ENCODE data around the gene ADAMTS4. TPM values are rescaled to one million over a fixed set of nuclear protein-coding genes. Genes with fewer than 3 reads are reported as not detected.

Gene ADAMTS4
- total RNA-seq, 1 donor from 2014 or later = 1.2 TPM

- TF ChIP-seq CTCF (IDR thresholded peaks at IDR 0.05) = no peak
- Mint-ChIP-seq H3K4me1 (ENCODE audit: unreplicated experiment) (peaks cover 44% of the 10 kb centered on the region), H3K27me3 (ENCODE audit: unreplicated experiment) (no peaks in the 10 kb centered on the region), H3K9me3 (ENCODE audit: unreplicated experiment) (no peaks in the 10 kb centered on the region), H3K4me3 (ENCODE audit: unreplicated experiment) (no peak overlapping the region), H3K36me3 (ENCODE audit: unreplicated experiment) (peaks cover 2% of the 10 kb centered on the region), H3K27ac (ENCODE audit: unreplicated experiment) (no peak overlapping the region)
- no peak for DNase-seq (ENCODE audit: extremely low spot score, unreplicated experiment)
These were observed 3.7 kb downstream of the ADAMTS4 start for GRCh38 chr1:161195171-161195570.

- Mint-ChIP-seq H3K4me3 (ENCODE audit: unreplicated experiment) (no peak overlapping the region), H3K4me1 (ENCODE audit: unreplicated experiment) (peaks cover 30% of the 10 kb centered on the region), H3K9me3 (ENCODE audit: unreplicated experiment) (no peaks in the 10 kb centered on the region), H3K36me3 (ENCODE audit: unreplicated experiment) (peaks cover 2% of the 10 kb centered on the region), H3K27me3 (ENCODE audit: unreplicated experiment) (no peaks in the 10 kb centered on the region), H3K27ac (ENCODE audit: unreplicated experiment) (no peak overlapping the region)
- TF ChIP-seq CTCF (IDR thresholded peaks at IDR 0.05) = no peak
- DNase-seq (ENCODE audit: extremely low spot score, unreplicated experiment) = no peak
These were observed 5.2 kb downstream of the ADAMTS4 start for GRCh38 chr1:161193561-161194235.

GRCh38 chr1:161192476-161193465, 6.1 kb downstream of the ADAMTS4 start:
- peak; percentile 88 for TF ChIP-seq CTCF (IDR thresholded peaks at IDR 0.05)
- Mint-ChIP-seq H3K4me1 (ENCODE audit: unreplicated experiment) (peaks cover 21% of the 10 kb centered on the region), H3K4me3 (ENCODE audit: unreplicated experiment) (no peak overlapping the region), H3K9me3 (ENCODE audit: unreplicated experiment) (no peaks in the 10 kb centered on the region), H3K27ac (ENCODE audit: unreplicated experiment) (no peak overlapping the region), H3K36me3 (ENCODE audit: unreplicated experiment) (peaks cover 2% of the 10 kb centered on the region), H3K27me3 (ENCODE audit: unreplicated experiment) (no peaks in the 10 kb centered on the region)
- no peak for DNase-seq (ENCODE audit: extremely low spot score, unreplicated experiment)

- peaks cover 2% of the 10 kb centered on the region for H3K36me3 Mint-ChIP-seq (ENCODE audit: unreplicated experiment)
- no peak for TF ChIP-seq CTCF (IDR thresholded peaks at IDR 0.05)
- DNase-seq (ENCODE audit: extremely low spot score, unreplicated experiment) = no peak
- H3K27me3 Mint-ChIP-seq (ENCODE audit: unreplicated experiment) = no peaks in the 10 kb centered on the region
- peaks cover 13% of the 10 kb centered on the region for H3K4me1 Mint-ChIP-seq (ENCODE audit: unreplicated experiment)
- no peak overlapping the region for H3K27ac Mint-ChIP-seq (ENCODE audit: unreplicated experiment)
- H3K4me3 Mint-ChIP-seq (ENCODE audit: unreplicated experiment) = no peak overlapping the region
- no peaks in the 10 kb centered on the region for H3K9me3 Mint-ChIP-seq (ENCODE audit: unreplicated experiment)
These were observed 6.9 kb downstream of the ADAMTS4 start for GRCh38 chr1:161191971-161192370.

- Mint-ChIP-seq H3K4me3 (ENCODE audit: unreplicated experiment) (no peak overlapping the region), H3K27me3 (ENCODE audit: unreplicated experiment) (no peaks in the 10 kb centered on the region), H3K4me1 (ENCODE audit: unreplicated experiment) (peaks cover 4% of the 10 kb centered on the region), H3K27ac (ENCODE audit: unreplicated experiment) (no peak overlapping the region), H3K36me3 (ENCODE audit: unreplicated experiment) (peaks cover 2% of the 10 kb centered on the region), H3K9me3 (ENCODE audit: unreplicated experiment) (no peaks in the 10 kb centered on the region)
- DNase-seq (ENCODE audit: extremely low spot score, unreplicated experiment) = no peak
- TF ChIP-seq CTCF (IDR thresholded peaks at IDR 0.05) = no peak
These were observed 7.8 kb downstream of the ADAMTS4 start for GRCh38 chr1:161190962-161191521.

Data from osteocyte (in vitro differentiated cells).